Pancreas (tissue), 10 donors: Measurements from ENCODE around the gene CEP20. TPM values are rescaled to one million over a fixed set of nuclear protein-coding genes. Genes with fewer than 3 reads are reported as not detected.

Experiments used
- ATAC-seq, 4 donors: fragments of 200-7000 bp; cut with Tn5 transposase; one replicate each; pipeline versions ENCODE4 v1.8.0 to v1.9.1; 2020; ENCODE audit warnings: mild to moderate bottlenecking in 4 of 4, moderate library complexity in 4 of 4
- DNase-seq, 6 donors: peaks; one replicate each; pipeline ENCODE4 v3.0.0-alpha.2; 2020
- FAIRE-seq: peaks from 2 replicates; lab custom pipeline; 2012; peaks lifted over from hg19 to GRCh38; lab: Jason Lieb, UNC
- H3K27ac ChIP-seq, 4 donors: fragments of 200-600 bp; sonication (generic); 1 replicate in 3 of 4; 2 replicates in 1 of 4; pipeline versions ENCODE4 v1.5.0 to v1.8.0; 2020
- H3K27me3 ChIP-seq, 4 donors: fragments of 200-600 bp; one replicate each; pipeline ENCODE4 v1.8.0; 2021
- H3K36me3 ChIP-seq, 3 donors: fragments of 200-600 bp; sonication (generic) in 1 of 3; one replicate each; pipeline versions ENCODE4 v1.5.0 to v1.8.0; 2020 to 2021
- H3K4me1 ChIP-seq, 3 donors: fragments of 200-600 bp; one replicate each; pipeline ENCODE4 v1.8.0; 2021
- H3K4me3 ChIP-seq, 4 donors: fragments of 200-600 bp; sonication (generic) in 2 of 4; one replicate each; pipeline versions ENCODE4 v1.5.0 to v1.8.0; 2020 to 2021
- H3K9me3 ChIP-seq, 4 donors: fragments of 200-600 bp; one replicate each; pipeline ENCODE4 v1.8.0; 2021
- intact Hi-C, 3 donors: fragments of 100-400 bp; cut with DNase I; formaldehyde crosslinking; loops; one replicate each; pipeline versions ENCODE4 v1.11.1 to v1.14.2; 2022
- polyA plus RNA-seq, 2 donors: library from polyadenylated mRNA; stranded (reverse); fragments of 200-250 nt; gene quantifications; one replicate each; pipeline ENCODE4 v1.2.3, GENCODE V29; 2013
- total RNA-seq, 6 donors: library from RNA; stranded (reverse); fragmentation: NEBNext Ultra II Directional in 4 of 6; extraction: Animal tissue kit (Norgen Biotek cat#: 25700) in 4 of 6; gene quantifications; one replicate each; pipeline versions ENCODE4 v1.2.1 to v1.2.4, GENCODE V29; 2021 to 2023
- TF ChIP-seq, protein P1 (sequence below), 4 donors: fragments of 200-600 bp; sonication (generic) in 3 of 4; IDR thresholded peaks; one replicate each; pipeline versions ENCODE4 v1.5.0 to v1.8.0; 2021; ENCODE audit warnings: antibody characterized with exemption in 4 of 4
- donor health status: healthy with polysubstance abuse.
- donor health status: DM: no; HTN: no; CAD: no; lungs with moderate emphysema.
- donor health status: DM: no; HTN: no; CAD: no.
- donor health status: control.
- donor health status: control.
- donor health status: Bipolar disorder and iron deficiency.
- donor health status: DM: yes; HTN: yes; CAD: no.
- donor health status: DM: no; HTN: no; CAD: no.
- donor health status: DM: no; HTN: no; CAD: no.
- donor health status: DM: yes; HTN: yes; CAD: no.

Gene CEP20
- total and polyA plus RNA-seq, 8 donors, result 8.6 to 21.3 (median 17.5) TPM

DNA sequence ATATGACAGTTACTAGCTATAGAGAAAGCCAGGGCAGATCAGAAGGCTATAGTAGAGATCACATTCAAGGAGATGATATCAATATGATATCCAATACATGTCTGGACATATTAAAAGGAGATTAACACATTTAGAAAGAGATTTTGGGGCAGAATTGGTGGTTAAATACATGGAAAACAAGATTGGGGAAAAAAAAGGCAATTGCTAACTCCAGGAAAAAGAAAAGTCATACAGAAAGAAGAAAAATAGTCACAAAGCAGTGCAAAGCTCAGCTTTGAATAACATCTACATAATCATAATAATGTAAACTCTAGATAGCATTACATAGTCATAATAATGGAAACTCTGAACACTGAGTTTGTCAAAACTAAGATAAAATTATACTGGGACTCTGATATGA, 72.2 kb downstream of the CEP20 start:
- no peak overlapping the region for H3K4me3 ChIP-seq
- H3K36me3 ChIP-seq, result no peaks in the 10 kb centered on the region
- DNase-seq (no peak), FAIRE-seq (no peak), ATAC-seq (no peak)
- H3K27me3 ChIP-seq, result no peaks in the 10 kb centered on the region
- H3K4me1 ChIP-seq, result peaks cover 0 to 5% (median 3%) of the 10 kb centered on the region in 3 donors
- TF ChIP-seq, protein P1, sequence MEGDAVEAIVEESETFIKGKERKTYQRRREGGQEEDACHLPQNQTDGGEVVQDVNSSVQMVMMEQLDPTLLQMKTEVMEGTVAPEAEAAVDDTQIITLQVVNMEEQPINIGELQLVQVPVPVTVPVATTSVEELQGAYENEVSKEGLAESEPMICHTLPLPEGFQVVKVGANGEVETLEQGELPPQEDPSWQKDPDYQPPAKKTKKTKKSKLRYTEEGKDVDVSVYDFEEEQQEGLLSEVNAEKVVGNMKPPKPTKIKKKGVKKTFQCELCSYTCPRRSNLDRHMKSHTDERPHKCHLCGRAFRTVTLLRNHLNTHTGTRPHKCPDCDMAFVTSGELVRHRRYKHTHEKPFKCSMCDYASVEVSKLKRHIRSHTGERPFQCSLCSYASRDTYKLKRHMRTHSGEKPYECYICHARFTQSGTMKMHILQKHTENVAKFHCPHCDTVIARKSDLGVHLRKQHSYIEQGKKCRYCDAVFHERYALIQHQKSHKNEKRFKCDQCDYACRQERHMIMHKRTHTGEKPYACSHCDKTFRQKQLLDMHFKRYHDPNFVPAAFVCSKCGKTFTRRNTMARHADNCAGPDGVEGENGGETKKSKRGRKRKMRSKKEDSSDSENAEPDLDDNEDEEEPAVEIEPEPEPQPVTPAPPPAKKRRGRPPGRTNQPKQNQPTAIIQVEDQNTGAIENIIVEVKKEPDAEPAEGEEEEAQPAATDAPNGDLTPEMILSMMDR (IDR thresholded peaks at IDR 0.05), result no peak
- no peaks in the 10 kb centered on the region for H3K9me3 ChIP-seq
- intact Hi-C loops, result no loop called here
- H3K27ac ChIP-seq, result no peak overlapping the region

Other genes starting within 250 kb of the CEP20 start
- 10 to 100 TPM; 31.7 to 65.3 (median 45.4) TPM for gene MARF1, start 245.4 kb downstream of the CEP20 start, total RNA-seq
- gene MARF1, start 245.4 kb downstream of the CEP20 start, polyA plus RNA-seq, result 10 to 100 TPM; 17.3 to 20.6 TPM
- 10 to 100 TPM in 1 of 6 donors, 1 to 10 TPM in 5; 4.1 to 13.2 (median 6.5) TPM for gene NDE1, start 238.4 kb downstream of the CEP20 start, total RNA-seq
- 1 to 10 TPM; 3.3 TPM for gene NDE1, start 238.4 kb downstream of the CEP20 start, polyA plus RNA-seq
- gene MYH11, start 31.6 kb downstream of the CEP20 start, total RNA-seq, result 1 to 10 TPM; 1.6 to 8.5 (median 3.2) TPM
- gene MYH11, start 31.6 kb downstream of the CEP20 start, polyA plus RNA-seq, result 10 to 100 TPM; 12.2 to 24.7 TPM
- gene ABCC1, start 61.0 kb upstream of the CEP20 start, total RNA-seq, result 10 to 100 TPM in 4 of 6 donors, 1 to 10 TPM in 2; 8.5 to 16.8 (median 11.5) TPM
- gene ABCC1, start 61.0 kb upstream of the CEP20 start, polyA plus RNA-seq, result 10 to 100 TPM; 11.6 to 12.5 TPM